SHP77 treated with DMSO at 0.1 percent for 48 hours (cell line): ENCODE measurements around the gene CCT2.
"Not testable (repeated sequence)": the region's sequence is repeated elsewhere in the genome, so short reads cannot be mapped to it uniquely, and the experiment has no call there.

Experiments
- DNase-seq: peaks from one replicate; lab custom pipeline; 2025; lab: John Stamatoyannopoulos, UW

CCT2 gene

DNA sequence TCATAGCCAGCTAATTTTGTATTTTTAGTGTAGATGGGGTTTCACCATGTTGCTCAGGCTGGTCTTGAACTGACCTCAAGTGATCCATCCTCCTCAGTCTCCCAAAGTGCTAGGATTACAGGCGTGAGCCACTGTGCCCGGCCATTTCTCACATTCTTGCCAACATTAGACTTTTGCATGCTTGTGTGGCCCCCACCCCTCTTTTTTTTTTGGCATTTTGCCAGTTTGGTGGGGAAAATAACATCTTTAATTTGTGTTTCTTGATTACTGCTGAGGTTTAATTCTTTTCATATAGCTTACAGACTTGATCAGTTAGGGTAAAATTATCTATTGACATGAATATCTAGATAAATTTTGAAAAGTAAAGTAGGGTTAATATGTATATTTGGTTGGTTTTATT is 3.8 kb downstream of the CCT2 start:
- no peak for DNase-seq

DNA sequence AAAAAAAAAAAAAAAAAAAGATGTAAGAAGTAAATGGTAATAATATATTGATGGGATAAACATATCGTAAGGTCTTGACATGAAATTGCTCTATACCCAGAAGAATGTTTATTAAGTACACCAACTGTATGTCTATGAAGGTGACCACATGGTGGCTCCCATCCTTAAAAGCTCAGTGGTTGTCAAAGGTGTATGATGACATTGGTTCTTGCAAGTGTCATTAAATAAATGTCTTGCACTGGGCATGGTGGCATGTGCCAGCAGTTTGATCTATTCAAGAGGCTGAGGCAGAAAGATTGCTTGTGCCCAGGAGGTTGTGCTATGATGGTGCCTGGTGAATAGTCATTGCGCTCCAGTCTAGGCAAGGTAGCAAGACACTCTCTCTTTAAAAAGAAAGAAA is 10.4 kb downstream of the CCT2 start:
- no peak for DNase-seq

DNA sequence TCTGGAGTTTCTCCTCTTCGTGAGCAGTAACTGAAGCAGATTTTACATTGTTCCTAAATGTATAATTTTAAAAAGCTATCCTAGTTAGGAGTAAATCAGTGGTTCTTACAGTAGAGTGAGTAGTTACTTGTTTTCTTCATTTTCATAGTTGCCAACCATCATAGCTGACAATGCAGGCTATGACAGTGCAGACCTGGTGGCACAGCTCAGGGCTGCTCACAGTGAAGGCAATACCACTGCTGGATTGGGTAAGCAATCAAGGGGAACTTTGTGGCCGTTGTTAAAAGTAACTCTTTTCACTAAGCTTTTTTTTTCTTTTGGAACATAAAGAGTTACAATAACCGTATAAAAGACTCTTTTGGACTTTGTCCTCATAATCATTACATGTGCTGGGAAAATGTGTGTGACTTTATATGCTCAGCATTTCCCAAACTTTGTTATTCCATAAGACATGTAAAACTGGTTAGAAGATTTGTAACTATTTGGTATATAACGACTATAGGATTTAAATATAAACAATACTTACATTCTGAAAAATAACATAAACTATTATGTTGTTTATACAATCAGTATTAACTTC is 13.0 kb downstream of the CCT2 start:
- no peak for DNase-seq

DNA sequence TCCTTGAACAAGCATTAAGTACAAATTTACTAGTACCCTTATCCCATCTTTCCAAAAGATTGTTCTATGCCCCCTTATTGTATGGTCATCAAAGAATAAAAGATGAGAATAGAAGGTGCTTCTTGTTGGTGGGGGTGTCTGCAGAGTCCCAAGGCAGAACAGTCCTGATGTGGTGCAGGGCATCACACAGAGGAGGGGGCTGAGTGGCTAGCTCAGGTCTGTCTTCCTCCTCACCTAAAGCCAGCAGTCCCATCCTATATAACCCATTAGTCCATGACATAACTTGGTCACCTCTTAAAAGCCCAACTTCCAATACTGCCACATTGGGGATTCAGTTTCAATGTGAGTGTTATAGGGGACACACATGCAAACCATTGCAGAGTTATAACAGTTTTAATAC is 15.5 kb downstream of the CCT2 start:
- no peak for DNase-seq

DNA sequence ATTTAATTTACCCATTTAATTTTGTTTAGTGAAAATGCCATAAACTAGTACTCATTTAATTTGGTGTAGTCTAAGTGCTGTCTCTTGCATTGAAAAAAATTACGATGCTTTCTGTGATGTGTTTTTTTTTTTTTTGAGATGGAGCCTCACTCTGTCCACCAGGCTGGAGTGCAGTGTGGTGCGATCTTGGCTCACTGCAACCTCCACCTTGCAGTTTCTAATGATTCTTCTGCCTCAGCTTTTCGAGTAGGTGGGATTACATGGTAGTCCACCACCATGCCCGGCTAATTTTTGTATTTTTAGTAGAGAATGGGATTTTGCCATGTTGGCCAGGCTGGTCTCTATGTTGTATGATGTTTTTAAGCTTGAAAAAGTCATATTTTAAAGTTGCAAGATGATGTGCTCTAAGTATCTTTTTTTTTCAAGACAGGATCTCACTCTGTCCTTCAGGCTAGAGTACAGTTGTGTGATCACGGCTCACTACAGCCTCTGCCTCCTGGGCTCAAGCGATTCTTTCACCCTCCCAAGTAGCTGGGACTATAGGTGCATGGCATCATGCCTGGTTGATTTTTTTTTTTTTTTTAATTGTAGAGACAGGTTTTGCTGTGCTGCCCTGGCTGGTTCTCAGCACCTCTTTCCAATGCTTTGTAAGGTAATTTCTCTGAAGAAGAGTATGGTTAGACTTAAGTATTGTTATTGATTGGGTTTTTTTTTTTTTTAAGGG is 16.9 kb downstream of the CCT2 start:
- DNase-seq = no peak

DNA sequence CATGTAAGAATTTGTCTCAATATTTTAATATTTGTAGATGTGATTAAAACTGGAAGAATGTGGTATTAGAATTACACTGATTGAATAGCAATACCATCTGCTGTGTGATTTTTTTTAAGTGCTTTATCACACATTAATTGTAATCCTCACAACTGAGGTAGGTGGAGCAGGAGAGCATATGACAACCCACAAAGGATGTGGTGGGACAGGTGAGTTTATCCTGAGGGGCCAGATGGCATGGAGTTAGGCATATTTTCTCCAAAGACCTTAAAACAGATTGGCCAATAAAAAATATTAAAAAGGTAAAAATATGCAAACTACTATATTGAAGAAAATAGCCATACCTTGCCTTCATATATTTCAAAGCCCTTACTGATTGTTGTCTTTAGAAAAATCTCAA is 17.7 kb downstream of the CCT2 start:
- DNase-seq = no peak

DNA sequence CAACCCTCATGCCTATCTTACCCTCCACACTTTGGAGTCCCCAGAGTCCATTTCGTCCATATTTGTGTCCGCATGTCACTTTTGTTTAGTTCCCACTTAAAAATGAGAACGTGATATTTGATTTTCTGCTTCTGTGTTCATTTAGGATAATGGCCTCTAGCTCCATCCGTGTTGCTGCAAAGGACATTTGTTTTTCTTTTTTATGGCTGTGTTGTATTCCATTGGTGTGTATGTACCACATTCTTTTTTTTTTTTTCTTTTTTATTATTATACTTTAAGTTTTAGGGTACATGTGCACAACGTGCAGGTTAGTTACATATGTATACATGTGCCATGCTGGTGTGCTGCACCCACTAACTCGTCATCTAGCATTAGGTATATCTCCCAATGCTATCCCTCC is 18.3 kb downstream of the CCT2 start:
- DNase-seq = not testable (repeated sequence)

DNA sequence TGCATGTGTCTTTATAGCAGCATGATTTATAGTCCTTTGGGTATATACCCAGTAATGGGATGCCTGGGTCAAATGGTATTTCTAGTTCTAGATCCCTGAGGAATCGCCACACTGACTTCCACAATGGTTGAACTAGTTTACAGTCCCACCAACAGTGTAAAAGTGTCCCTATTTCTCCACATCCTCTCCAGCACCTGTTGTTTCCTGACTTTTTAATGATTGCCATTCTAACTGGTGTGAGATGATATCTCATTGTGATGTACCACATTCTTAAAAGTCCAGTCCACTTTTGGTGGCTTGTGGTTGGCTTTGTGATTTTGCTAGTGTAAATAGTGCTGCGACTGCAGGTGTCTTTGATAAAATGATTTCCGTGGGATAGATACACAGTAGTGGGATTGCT is 19.0 kb downstream of the CCT2 start:
- not testable (repeated sequence) for DNase-seq

DNA sequence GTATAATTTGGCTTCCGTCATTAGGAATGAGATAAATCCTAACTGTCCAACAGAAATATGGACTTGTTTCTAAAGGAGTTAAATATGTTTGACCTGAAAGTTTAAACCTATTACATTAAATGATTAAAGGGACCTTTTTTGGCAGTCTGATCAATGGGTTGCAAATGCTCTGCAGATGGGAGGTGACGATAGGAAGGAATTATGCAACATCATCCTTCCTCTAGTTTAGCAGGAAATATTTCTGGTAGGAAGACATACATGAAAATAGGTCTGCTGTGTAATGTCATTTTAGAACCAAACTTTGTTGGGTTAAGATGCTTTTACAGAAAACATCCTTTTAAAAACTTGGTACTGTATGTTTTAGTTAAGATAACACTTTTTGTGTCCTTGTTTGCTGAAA is 22.9 kb downstream of the CCT2 start:
- DNase-seq = no peak

DNA sequence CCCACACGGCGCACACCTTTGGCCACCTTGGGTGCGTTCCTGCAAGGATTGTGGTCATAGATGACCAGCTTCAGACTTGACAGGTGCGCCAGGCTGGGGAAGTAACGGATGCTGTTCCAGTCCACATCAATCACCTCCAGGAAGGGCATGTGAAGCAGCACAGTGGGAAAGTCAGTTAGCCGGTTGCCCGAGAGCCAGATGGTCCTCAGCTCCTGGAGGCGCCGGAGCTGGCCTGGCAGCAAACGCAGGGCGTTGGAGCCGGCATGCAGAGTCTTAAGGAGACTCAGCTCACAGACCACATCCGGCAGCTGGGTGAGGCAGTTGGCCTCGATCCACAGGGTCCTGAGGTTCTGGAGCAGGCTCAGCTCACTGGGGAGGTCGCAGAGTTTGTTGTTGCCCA is 24.9 kb downstream of the CCT2 start:
- no peak for DNase-seq

DNA sequence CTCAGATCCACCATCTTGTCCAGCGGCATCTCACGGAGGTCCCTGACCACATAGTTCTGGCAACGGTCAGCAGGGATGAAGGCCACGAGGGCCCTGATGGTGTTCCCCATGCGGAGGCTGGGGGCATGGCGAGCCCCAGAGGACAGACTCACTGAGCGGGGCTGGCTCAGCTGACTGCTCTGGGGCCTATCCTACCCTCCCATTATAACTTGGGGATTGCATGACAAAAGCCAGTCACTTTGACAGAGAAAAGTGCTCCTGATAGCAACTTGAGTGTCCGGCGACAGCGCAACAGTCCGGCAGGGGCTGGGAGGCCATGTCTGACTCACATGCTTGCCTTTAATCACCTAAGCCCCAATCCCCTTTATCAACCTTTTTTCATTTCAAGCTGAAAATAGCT is 25.5 kb downstream of the CCT2 start, which contains the start of gene LRRC10:
Gene LRRC10, minus strand, starts transcription at position 179 of the 400 bp plus-strand sequence. Its CDS starts 69 bp downstream, at position 110.
- no peak for DNase-seq

DNA sequence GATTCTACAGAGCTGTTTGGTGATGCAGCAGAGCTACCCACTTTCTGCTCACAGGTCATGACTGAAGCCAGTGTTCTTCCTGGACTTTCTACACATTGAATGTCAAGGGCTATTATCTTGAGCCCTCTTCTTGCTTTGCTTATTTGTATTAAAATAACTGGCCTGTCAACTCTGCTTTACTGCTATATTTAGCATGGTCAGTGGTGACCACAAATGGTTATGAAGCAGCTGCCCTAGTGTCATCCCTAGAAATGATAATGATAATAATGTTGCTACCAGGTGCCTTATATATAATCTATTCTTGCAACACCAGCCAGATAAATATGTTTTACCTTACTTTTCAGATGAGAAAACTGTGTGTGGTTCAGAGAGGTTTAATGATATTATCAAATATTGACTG is 28.1 kb downstream of the CCT2 start:
- DNase-seq = no peak

DNA sequence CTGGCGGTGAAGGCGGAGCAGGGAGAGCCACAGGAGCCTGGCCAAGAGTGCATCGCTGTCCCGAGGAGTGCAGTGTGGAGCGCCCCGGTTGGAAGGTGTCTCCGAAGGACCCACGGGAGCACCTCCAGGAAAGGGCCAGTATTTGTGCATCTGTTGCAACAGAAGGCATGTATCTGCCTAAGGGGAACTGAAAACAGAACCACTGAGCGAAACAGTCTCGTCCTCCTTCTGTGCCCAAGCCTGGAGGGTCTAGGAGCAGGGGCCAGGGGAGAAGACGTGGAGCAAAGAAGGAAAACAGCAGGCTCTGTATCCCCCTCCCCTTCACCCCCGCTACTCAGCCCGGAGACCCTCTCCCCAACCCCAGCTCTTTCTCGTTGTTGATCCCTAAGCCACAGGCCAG is 30.8 kb downstream of the CCT2 start:
- no peak for DNase-seq

DNA sequence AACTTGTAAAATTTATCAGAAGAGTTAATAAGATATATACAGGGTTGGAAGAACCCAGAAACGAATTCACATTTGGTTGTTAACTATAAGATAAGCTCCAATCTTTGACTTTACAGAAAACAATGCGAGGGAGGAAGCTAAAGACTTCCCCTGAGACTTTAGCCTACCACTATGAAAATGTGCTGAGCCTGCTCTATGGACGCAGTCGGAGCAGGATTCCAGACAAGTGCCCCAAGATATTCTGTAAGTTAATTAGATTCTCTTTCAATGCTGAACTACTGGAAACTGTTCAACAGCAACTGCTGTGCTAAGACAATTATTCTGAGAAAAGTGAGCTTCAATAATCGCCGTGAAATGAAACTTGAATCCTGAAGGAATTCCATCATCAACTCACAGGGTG is 33.8 kb downstream of the CCT2 start:
- DNase-seq = no peak

DNA sequence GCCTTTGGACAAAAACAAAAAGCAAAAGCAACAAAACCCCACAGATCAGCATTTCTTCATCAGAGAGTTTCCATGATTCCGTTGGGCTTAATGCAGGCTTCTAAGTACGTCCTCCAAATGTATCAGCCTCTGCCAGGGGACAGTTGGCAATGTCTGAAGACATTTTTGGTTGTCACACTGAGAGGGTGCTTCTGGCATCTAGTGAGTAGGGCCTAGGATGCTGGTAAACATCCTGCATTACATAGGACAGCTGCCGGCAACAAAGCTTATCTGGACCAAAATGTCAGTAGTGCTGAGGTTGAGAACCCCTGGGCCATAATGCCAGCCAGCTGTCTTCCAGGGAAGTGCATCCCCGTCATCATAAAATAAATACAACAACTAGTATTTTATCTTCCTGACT is 34.8 kb downstream of the CCT2 start:
- DNase-seq = no peak

DNA sequence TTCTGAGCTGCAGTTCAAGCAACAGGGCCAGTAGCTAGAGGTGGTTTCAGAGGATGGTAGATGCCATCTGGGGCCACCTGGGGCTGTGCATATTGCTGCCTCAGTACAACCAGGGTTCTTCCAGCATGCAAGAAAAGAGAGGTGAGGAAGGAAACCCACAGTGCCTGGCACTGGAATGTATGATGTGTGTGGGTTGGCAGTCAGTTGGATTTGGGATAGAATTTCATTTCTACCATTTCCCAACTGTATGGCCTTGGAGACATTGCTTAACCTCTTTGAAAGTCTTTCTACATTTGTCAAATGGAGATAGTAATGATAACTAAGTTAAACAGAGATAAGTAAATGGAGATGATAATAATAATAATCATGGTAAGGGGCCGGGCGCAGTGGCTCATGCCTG is 35.7 kb downstream of the CCT2 start:
- no peak for DNase-seq

DNA sequence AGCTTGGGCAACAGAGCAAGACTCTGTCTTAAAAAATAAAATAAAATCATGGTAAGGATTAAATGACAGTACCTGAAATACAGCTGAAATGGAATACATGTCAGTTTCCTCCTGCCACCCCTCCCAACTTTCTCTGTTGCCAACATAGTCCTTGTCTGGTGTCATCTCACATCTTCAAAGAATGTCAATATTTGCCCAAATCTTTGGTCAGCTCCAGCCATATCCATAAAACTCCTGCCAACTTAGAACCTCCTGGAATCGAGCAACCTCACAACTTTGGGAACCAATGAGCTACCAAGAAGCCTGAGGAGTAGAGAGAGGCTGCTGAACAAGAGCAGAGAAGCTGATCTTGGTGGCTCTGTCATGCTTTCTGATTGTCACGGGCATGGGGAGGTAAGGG is 36.3 kb downstream of the CCT2 start:
- no peak for DNase-seq

DNA sequence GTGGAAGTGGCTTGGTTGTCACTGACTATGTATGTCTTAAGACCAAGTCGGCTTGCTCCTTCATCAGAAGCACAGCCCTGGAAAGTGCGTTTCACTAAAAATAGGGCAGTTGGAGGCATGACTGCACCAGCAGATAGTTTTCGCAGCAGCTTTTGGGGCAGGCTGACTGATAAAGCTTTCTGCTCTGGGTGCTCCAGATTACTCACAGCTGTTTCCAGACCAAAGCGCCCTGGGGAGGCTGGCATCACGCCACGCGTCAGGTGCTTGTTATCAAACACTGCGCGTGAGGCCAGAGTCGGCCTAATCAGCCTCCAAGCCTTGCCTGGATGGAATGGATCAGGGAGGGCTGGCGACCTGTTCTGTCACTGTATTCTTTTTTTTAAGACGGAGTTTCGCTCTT is 38.7 kb downstream of the CCT2 start:
- DNase-seq = no peak

DNA sequence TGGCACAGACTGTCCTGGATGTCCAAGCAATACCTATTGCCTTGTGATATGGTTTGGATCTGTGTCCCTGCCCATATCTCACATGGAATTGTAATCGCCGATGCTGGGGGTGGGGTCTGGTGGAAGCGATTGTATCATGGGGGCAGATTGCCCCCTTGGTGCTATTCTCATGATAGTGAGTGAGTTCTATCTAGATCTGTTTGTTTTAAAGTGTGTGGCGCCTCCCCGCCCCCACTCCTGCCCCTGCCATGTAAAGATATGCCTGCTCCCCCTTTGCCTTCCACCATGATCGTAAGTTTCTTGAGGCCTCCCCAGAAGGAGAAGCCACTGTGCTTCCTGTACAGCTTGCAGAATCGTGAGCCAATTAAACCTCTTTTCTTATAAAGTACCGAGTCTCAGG is 42.2 kb downstream of the CCT2 start:
- no peak for DNase-seq

DNA sequence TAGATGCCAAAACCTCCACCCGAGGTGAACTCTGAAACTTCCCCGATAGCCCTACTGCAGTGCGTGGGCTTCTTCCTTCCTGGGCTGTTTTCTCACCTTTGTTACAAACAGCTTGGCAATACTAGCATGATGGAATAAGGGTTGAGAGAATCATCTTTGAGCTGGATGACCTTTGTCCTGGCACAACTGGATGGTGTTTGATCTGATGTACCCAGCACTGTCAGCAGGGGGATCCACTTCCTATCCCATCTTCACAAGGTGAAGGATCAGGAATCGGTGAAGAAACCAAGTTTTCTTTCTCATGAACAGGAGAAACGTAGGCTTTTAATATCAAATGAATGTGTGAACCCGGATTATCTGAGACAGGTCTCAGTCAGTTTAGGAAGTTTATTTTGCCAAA is 44.9 kb downstream of the CCT2 start:
- DNase-seq = no peak

DNA sequence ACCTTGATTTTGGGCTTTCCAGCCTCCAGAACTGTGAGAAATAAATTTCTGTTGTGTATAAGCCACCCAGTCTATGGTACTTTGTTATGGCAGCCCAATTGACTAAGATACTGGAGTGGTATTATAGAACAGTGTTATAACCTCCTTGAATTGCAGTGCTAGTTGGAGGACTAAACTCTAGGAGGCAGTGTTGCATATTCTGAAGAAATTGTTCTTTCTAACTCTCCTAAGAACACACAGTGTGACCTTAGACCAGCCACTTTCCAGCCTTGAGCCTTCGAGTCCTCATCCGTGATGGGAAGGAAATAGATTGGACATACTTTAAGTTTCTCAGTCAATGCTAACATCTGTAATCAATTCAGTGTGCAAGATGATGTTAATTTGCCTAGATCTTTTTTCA is 47.8 kb downstream of the CCT2 start:
- no peak for DNase-seq

DNA sequence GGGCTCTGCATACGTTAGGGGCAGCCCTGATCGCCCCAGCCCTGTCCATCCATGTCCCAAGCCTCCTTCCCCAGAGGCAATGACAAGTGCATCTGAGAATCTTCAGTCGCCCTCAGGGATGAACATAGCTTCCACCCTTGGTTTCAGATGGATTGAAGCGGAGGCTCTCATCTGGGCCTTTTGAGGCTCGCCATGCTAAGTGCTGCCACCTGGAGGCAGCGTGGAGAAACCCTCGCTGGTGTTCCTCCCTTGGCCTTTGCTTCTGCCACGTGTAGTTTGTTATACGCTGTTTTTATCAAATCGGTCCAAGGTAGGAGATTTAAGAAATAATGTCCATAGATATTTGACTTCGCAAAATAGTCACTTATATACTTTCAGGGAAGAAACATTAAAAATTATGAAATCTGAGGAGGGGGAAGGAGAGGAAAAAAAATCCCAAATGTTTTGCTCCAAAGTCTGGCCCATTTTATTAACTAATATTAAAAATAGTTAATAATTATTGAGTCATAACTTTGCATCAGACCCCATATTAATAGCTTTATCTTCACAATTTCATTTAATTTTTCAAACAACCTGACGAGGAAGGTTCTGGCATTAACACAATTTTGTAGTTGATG is 54.2 kb downstream of the CCT2 start:
- peak; percentile 11 for DNase-seq

DNA sequence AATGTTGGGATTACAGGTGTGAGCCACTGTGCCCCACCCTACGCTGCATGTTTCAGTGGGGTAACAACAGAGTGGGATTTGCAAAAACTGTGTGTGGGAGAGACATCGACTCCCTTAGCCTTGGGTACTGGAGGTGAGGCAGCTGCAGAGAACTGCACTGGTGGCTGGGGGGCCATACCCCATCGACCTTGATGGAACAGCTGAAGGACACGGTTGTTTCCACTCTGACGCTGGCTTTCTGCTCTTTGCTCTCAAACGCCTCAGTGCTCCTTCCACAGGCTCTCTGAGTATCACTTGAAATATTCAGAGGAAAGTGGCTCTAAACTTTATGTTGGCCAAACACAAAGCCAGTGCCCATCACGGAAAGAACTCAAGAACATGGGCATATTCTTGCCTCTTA is 56.3 kb downstream of the CCT2 start:
- no peak for DNase-seq

DNA sequence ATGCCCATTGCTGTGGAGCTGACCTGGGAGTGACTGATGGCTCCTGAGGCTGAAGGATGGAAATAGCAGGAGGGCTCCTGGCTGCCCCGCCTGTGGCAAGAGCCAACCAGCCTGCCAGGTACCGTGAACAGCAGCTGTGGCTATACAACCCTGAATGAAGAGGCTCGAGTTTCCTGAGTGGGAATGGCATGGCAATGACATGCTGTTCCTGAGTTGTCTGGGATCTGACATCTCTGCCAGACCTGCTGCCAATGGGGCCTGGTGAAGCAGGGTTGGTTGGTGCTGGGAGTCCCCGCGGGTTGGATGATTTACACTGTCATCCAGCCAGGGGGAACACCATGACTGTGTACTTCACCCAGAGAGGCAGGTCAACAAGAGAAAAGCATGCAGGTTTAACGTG is 57.3 kb downstream of the CCT2 start:
- no peak for DNase-seq
